A673 (cell line): ENCODE results near the gene SRPRB.

Source experiments
- EZH2 ChIP-seq: fragments of 200-600 bp; sonication (generic); IDR thresholded peaks from 2 replicates; pipeline ENCODE4 v1.6.1; 2017; ENCODE audit warnings: borderline replicate concordance, low read depth, mild to moderate bottlenecking, mixed read lengths, antibody characterized with exemption, low read length; ENCODE audit not compliant: poor library complexity, severe bottlenecking
- TF ChIP-seq, protein P1 (sequence below): fragments of 300-800, 200-600 bp; sonication (generic); conservative IDR thresholded peaks from 2 replicates; pipeline ENCODE4 v1.5.1; 2017; ENCODE audit warnings: low read depth, mild to moderate bottlenecking, antibody characterized with exemption, low read length, moderate library complexity, mixed read lengths

DNA sequence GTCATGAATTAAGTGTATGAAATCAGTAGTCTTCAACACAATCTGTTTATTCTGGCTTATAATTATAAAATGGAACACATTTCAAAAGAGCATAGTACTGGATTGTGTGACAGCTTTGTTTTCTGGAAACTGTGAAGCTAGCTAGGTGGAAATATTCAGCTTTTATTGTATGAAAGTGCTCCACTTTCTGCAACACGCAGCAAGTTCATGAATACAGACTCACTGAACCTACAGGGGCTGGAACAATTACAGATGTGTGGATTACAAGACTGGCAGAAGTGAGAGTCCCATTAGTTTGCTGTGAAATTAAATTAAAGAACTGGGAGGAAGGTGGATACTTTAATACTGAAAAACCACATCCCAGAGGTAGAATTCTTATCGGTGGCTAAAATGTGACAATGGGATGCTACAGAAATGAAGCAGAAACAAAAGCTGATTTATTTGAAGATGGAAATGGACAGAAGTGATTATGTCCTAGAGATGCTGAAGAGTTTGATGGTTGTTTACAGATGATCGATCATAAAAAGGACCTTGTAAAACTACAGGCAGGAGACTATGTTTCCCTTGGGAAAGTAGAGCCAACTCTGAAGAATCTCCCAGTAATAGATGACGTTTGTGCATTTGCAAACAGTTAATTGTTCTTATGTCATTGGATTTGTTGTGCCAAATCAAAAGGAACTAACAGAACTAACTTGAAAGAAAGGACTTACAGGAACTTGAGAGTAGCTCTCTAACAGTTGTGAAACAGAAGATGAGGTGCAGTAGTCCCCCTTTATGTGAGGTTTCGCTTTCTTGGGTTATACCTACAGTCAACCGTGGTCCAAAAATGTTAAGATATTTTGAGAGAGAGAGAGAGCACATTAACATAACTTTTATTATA is 43.8 kb upstream of the SRPRB start:
- TF ChIP-seq, protein P1, sequence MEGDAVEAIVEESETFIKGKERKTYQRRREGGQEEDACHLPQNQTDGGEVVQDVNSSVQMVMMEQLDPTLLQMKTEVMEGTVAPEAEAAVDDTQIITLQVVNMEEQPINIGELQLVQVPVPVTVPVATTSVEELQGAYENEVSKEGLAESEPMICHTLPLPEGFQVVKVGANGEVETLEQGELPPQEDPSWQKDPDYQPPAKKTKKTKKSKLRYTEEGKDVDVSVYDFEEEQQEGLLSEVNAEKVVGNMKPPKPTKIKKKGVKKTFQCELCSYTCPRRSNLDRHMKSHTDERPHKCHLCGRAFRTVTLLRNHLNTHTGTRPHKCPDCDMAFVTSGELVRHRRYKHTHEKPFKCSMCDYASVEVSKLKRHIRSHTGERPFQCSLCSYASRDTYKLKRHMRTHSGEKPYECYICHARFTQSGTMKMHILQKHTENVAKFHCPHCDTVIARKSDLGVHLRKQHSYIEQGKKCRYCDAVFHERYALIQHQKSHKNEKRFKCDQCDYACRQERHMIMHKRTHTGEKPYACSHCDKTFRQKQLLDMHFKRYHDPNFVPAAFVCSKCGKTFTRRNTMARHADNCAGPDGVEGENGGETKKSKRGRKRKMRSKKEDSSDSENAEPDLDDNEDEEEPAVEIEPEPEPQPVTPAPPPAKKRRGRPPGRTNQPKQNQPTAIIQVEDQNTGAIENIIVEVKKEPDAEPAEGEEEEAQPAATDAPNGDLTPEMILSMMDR = no peak
- TF ChIP-seq EZH2 = no peak
